H9 (cell line): ENCODE data around the gene PRKD2. TPM values are rescaled to one million over a fixed set of nuclear protein-coding genes. Genes with fewer than 3 reads are reported as not detected.

Source experiments
- DNase-seq: peaks from one replicate; pipeline ENCODE4 v3.0.0-alpha.2; 2017
- H2AFZ ChIP-seq: one replicate; pipeline ENCODE4 v1.6.1; 2013; ENCODE audit warnings: mild to moderate bottlenecking, low read length, control low read depth, moderate library complexity
- H2AK5ac ChIP-seq: 2 replicates; pipeline ENCODE4 v1.6.1; 2013; ENCODE audit warnings: low read length, control low read depth, mixed read lengths; ENCODE audit not compliant: insufficient read length
- H2BK120ac ChIP-seq: one replicate; pipeline ENCODE4 v1.6.1; 2013; ENCODE audit warnings: low read depth, mild to moderate bottlenecking, low read length, control low read depth, inconsistent platforms; ENCODE audit not compliant: poor library complexity, severe bottlenecking
- H2BK12ac ChIP-seq: 2 replicates; pipeline ENCODE4 v1.6.1; 2013; ENCODE audit warnings: low read length, control low read depth, mixed read lengths, low read depth; ENCODE audit not compliant: insufficient read length
- H2BK15ac ChIP-seq: 2 replicates; pipeline ENCODE4 v1.6.1; 2013; ENCODE audit warnings: low read depth, low read length, control low read depth
- H2BK20ac ChIP-seq: one replicate; pipeline ENCODE4 v1.6.1; 2013; ENCODE audit warnings: low read depth, mild to moderate bottlenecking, low read length, control low read depth, inconsistent platforms; ENCODE audit not compliant: poor library complexity, severe bottlenecking
- H2BK5ac ChIP-seq: 2 replicates; pipeline ENCODE4 v1.6.1; 2013; ENCODE audit warnings: low read length, control low read depth, mixed read lengths; ENCODE audit not compliant: insufficient read length
- H3K14ac ChIP-seq: 2 replicates; pipeline ENCODE4 v1.6.1; 2013; ENCODE audit warnings: low read length, control low read depth; ENCODE audit not compliant: insufficient read depth
- H3K18ac ChIP-seq: 2 replicates; pipeline ENCODE4 v1.6.1; 2013; ENCODE audit warnings: low read depth, mild to moderate bottlenecking, mixed read lengths, low read length, control low read depth; ENCODE audit not compliant: insufficient read length
- H3K23ac ChIP-seq: 2 replicates; pipeline ENCODE4 v1.6.1; 2013; ENCODE audit warnings: low read length, control low read depth, mixed read lengths, low read depth; ENCODE audit not compliant: insufficient read length
- H3K23me2 ChIP-seq: 2 replicates; pipeline ENCODE4 v1.6.1; 2013; ENCODE audit warnings: low read depth, mild to moderate bottlenecking, mixed read lengths, low read length, control low read depth; ENCODE audit not compliant: insufficient read length, poor library complexity, severe bottlenecking
- H3K27ac ChIP-seq: 2 replicates; pipeline ENCODE4 v1.5.1; 2013; ENCODE audit warnings: low read length, control low read depth, mixed read lengths, low read depth; ENCODE audit not compliant: insufficient read length
- H3K27me3 ChIP-seq: 2 replicates; pipeline ENCODE4 v1.6.1; 2013; ENCODE audit warnings: low read length, control low read depth, inconsistent platforms; ENCODE audit not compliant: insufficient read depth
- H3K4ac ChIP-seq: 2 replicates; pipeline ENCODE4 v1.6.1; 2013; ENCODE audit warnings: low read depth, mild to moderate bottlenecking, control low read depth, inconsistent platforms, low read length, moderate library complexity
- H3K4me1 ChIP-seq: 2 replicates; pipeline ENCODE4 v1.6.1; 2013; ENCODE audit warnings: low read length, control low read depth, inconsistent platforms; ENCODE audit not compliant: insufficient read depth
- H3K4me2 ChIP-seq: 2 replicates; pipeline ENCODE4 v1.6.1; 2013; ENCODE audit warnings: low read length, control low read depth, mixed read lengths; ENCODE audit not compliant: insufficient read length, insufficient read depth
- H3K56ac ChIP-seq: 2 replicates; pipeline ENCODE4 v1.6.1; 2013; ENCODE audit warnings: low read depth, mild to moderate bottlenecking, mixed read lengths, low read length, control low read depth; ENCODE audit not compliant: insufficient read length
- H3K79me1 ChIP-seq: 2 replicates; pipeline ENCODE4 v1.6.1; 2013; ENCODE audit warnings: low read depth, mild to moderate bottlenecking, moderate library complexity, low read length, control low read depth, inconsistent platforms; ENCODE audit not compliant: insufficient read depth, poor library complexity, severe bottlenecking
- H3K79me2 ChIP-seq: 2 replicates; pipeline ENCODE4 v1.6.1; 2013; ENCODE audit warnings: low read length, control low read depth, inconsistent platforms; ENCODE audit not compliant: insufficient read depth
- H3K9ac ChIP-seq: 2 replicates; pipeline ENCODE4 v1.6.1; 2013; ENCODE audit warnings: low read length, control low read depth, mixed read lengths; ENCODE audit not compliant: insufficient read length; ENCODE audit errors: extremely low read depth
- H3K9me3 ChIP-seq: one replicate; pipeline ENCODE4 v1.6.1; 2013; ENCODE audit warnings: low read depth, low read length, inconsistent platforms; ENCODE audit not compliant: control insufficient read depth
- H3T11ph ChIP-seq: one replicate; pipeline ENCODE4 v1.6.1; 2013; ENCODE audit warnings: mild to moderate bottlenecking, low read length, control low read depth, inconsistent platforms
- H4K20me1 ChIP-seq: one replicate; pipeline ENCODE4 v1.6.1; 2013; ENCODE audit not compliant: control insufficient read depth, insufficient read length, insufficient read depth
- H4K5ac ChIP-seq: 2 replicates; pipeline ENCODE4 v1.6.1; 2013; ENCODE audit warnings: low read depth, mild to moderate bottlenecking, mixed read lengths, low read length, control low read depth; ENCODE audit not compliant: insufficient read length
- H4K8ac ChIP-seq: replicated peaks from 2 replicates; pipeline ENCODE4 v1.6.1; 2013; ENCODE audit warnings: low read length, control low read depth, mixed read lengths, low read depth; ENCODE audit not compliant: insufficient read length
- H4K91ac ChIP-seq: 2 replicates; pipeline ENCODE4 v1.6.1; 2013; ENCODE audit warnings: low read depth, mild to moderate bottlenecking, moderate library complexity, mixed read lengths, low read length, control low read depth; ENCODE audit not compliant: insufficient read length
- H3K27ac Mint-ChIP-seq, 3 experiments: 2 replicates in 2 of 3; 3 replicates in 1 of 3; pipeline ENCODE4 v1.8.0; 2020 to 2021; ENCODE audit warnings: mixed read lengths in 3 of 3, mild to moderate bottlenecking in 1 of 3, moderate library complexity in 1 of 3
- H3K27me3 Mint-ChIP-seq: 2 replicates; pipeline ENCODE4 v1.8.0; 2021; ENCODE audit warnings: low read depth, mild to moderate bottlenecking, moderate library complexity, mixed read lengths
- H3K36me3 Mint-ChIP-seq, 3 experiments: 2 replicates in 2 of 3; 3 replicates in 1 of 3; pipeline ENCODE4 v1.8.0; 2020 to 2021; ENCODE audit warnings: low read depth in 3 of 3, mixed read lengths in 3 of 3; ENCODE audit not compliant: insufficient read depth in 1 of 3
- H3K4me1 Mint-ChIP-seq, 2 experiments: 2 replicates each; pipeline ENCODE4 v1.8.0; 2020; ENCODE audit warnings: mixed read lengths in 2 of 2
- H3K4me3 Mint-ChIP-seq, 2 experiments: 2 replicates in 1 of 2; 3 replicates in 1 of 2; pipeline ENCODE4 v1.8.0; 2020 to 2021; ENCODE audit warnings: mild to moderate bottlenecking in 2 of 2, mixed read lengths in 2 of 2, moderate library complexity in 1 of 2
- H3K9me3 Mint-ChIP-seq, 2 experiments: 2 replicates in 1 of 2; 3 replicates in 1 of 2; pipeline ENCODE4 v1.8.0; 2020; ENCODE audit warnings: mild to moderate bottlenecking in 2 of 2, mixed read lengths in 2 of 2, moderate library complexity in 1 of 2
- WGBS: extraction: QIAGEN DNeasy Blood & Tissue Kit; methylation state at CpG from one replicate; pipeline ENCODE4 v1.1.7; 2013; ENCODE audit warnings: missing lambda C conversion rate, low lambda C conversion rate, mixed read lengths; ENCODE audit not compliant: insufficient read length; ENCODE audit errors: extremely low coverage; 5-methylcytosine and 5-hydroxymethylcytosine counted together
- total RNA-seq: library from RNA; stranded (reverse); gene quantifications from 2 replicates; pipeline ENCODE4 v1.2.1, GENCODE V29; 2021
- TF ChIP-seq, protein P1 (sequence below): fragments of 200-600 bp; sonication (generic); conservative IDR thresholded peaks from 3 replicates; pipeline ENCODE4 v1.8.0; 2021; ENCODE audit warnings: antibody characterized with exemption, mild to moderate bottlenecking

PRKD2 gene
- total RNA-seq, 1 experiment from 2014 or later = 60.7 TPM

GRCh38 chr19:46737298-46737654 lies 20.4 kb upstream of the PRKD2 start:
- Histone ChIP-seq H3K9ac (no peak overlapping the region), H2BK20ac (no peak overlapping the region), H3K79me1 (no peaks in the 10 kb centered on the region), H2BK5ac (no peak overlapping the region), H4K20me1 (peaks cover 4% of the 10 kb centered on the region), H2BK120ac (no peak overlapping the region), H2BK15ac (no peak overlapping the region), H4K5ac (no peak overlapping the region), H3K27me3 (no peaks in the 10 kb centered on the region), H3K4me1 (no peaks in the 10 kb centered on the region), H3K79me2 (peaks cover 23% of the 10 kb centered on the region), H2AK5ac (no peak overlapping the region), H3T11ph (no peak overlapping the region), H3K23ac (no peak overlapping the region), H4K91ac (no peak overlapping the region), H2BK12ac (no peak overlapping the region), H4K8ac (no peak overlapping the region), H3K56ac (no peak overlapping the region), H3K9me3 (no peaks in the 10 kb centered on the region), H3K4me2 (no peak overlapping the region), H3K18ac (no peak overlapping the region), H3K4ac (no peak overlapping the region), H3K23me2 (no peaks in the 10 kb centered on the region), H3K27ac (no peak overlapping the region), H3K14ac (no peak overlapping the region), H2AFZ (no peak overlapping the region)
- Mint-ChIP-seq H3K27me3 (no peaks in the 10 kb centered on the region), H3K4me1 (peaks cover 19 to 21% of the 10 kb centered on the region in 2 experiments), H3K36me3 (peaks cover 32 to 81% (median 71%) of the 10 kb centered on the region in 3 experiments; a peak in 6 of 7 replicates), H3K9me3 (no peaks in the 10 kb centered on the region), H3K4me3 (no peak overlapping the region), H3K27ac (peak overlapping the region in 2 of 3 experiments; percentile 16 to 76; a peak in 3 of 7 replicates)
- DNase-seq = no peak
- TF ChIP-seq, protein P1, sequence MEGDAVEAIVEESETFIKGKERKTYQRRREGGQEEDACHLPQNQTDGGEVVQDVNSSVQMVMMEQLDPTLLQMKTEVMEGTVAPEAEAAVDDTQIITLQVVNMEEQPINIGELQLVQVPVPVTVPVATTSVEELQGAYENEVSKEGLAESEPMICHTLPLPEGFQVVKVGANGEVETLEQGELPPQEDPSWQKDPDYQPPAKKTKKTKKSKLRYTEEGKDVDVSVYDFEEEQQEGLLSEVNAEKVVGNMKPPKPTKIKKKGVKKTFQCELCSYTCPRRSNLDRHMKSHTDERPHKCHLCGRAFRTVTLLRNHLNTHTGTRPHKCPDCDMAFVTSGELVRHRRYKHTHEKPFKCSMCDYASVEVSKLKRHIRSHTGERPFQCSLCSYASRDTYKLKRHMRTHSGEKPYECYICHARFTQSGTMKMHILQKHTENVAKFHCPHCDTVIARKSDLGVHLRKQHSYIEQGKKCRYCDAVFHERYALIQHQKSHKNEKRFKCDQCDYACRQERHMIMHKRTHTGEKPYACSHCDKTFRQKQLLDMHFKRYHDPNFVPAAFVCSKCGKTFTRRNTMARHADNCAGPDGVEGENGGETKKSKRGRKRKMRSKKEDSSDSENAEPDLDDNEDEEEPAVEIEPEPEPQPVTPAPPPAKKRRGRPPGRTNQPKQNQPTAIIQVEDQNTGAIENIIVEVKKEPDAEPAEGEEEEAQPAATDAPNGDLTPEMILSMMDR = no peak
- WGBS = no CpG with 5 or more reads among the region's 7 CpGs
